ENCODE data around the gene DLG2.
"Not testable (repeated sequence)": the region's sequence is repeated elsewhere in the genome, so short reads cannot be mapped to it uniquely, and the experiment has no call there.

DLG2 gene

GRCh38 chr11:85658180-85658579, 31.0 kb upstream of the DLG2 start:
- H3K4me3 Mint-ChIP-seq = no peak overlapping the region
- H3K4me1 Mint-ChIP-seq (ENCODE audit: low read depth) = peaks cover 27% of the 10 kb centered on the region
- intact Hi-C loops (cut with micrococcal nuclease) = no loop called here
- H3K27me3 Mint-ChIP-seq = no peaks in the 10 kb centered on the region
- no peak overlapping the region for H3K27ac Mint-ChIP-seq
- peaks cover 69% of the 10 kb centered on the region for H3K36me3 Mint-ChIP-seq (ENCODE audit: low read depth)
- H3K9me3 Mint-ChIP-seq = no peaks in the 10 kb centered on the region

- Mint-ChIP-seq H3K4me3 (no peak overlapping the region), H3K27me3 (no peaks in the 10 kb centered on the region), H3K36me3 (ENCODE audit: low read depth) (peaks cover 74% of the 10 kb centered on the region), H3K9me3 (no peaks in the 10 kb centered on the region), H3K27ac (no peak overlapping the region), H3K4me1 (ENCODE audit: low read depth) (peaks cover 26% of the 10 kb centered on the region)
- intact Hi-C loops (cut with micrococcal nuclease) = no loop called here
These were observed 29.6 kb upstream of the DLG2 start for GRCh38 chr11:85656777-85657176.

GRCh38 chr11:85654343-85654742, 27.2 kb upstream of the DLG2 start:
- H3K4me3 Mint-ChIP-seq = not testable (repeated sequence)

GRCh38 chr11:85652786-85653447, 25.8 kb upstream of the DLG2 start:
- Mint-ChIP-seq H3K27ac (no peak overlapping the region), H3K9me3 (no peaks in the 10 kb centered on the region), H3K4me3 (no peak overlapping the region), H3K27me3 (no peaks in the 10 kb centered on the region), H3K36me3 (ENCODE audit: low read depth) (peaks cover 50% of the 10 kb centered on the region), H3K4me1 (ENCODE audit: low read depth) (peaks cover 12% of the 10 kb centered on the region)
- intact Hi-C loops (cut with micrococcal nuclease) = no loop called here

More at GRCh38 chr11:85654343-85654742, 27.2 kb upstream of the DLG2 start:
- H3K27me3 Mint-ChIP-seq; intact Hi-C loops (cut with micrococcal nuclease); H3K9me3 Mint-ChIP-seq; H3K27ac Mint-ChIP-seq: not testable (repeated sequence)
- Mint-ChIP-seq H3K36me3 (ENCODE audit: low read depth) (peaks cover 62% of the 10 kb centered on the region), H3K4me1 (ENCODE audit: low read depth) (peaks cover 12% of the 10 kb centered on the region)

GRCh38 chr11:85651118-85651517, 24.0 kb upstream of the DLG2 start:
- Mint-ChIP-seq H3K4me3 (no peak overlapping the region), H3K27ac (no peak overlapping the region), H3K9me3 (no peaks in the 10 kb centered on the region), H3K27me3 (no peaks in the 10 kb centered on the region), H3K4me1 (ENCODE audit: low read depth) (peaks cover 12% of the 10 kb centered on the region), H3K36me3 (ENCODE audit: low read depth) (peaks cover 42% of the 10 kb centered on the region)
- intact Hi-C loops (cut with micrococcal nuclease) = no loop called here

GRCh38 chr11:85647604-85648299, 20.6 kb upstream of the DLG2 start, which contains the start of gene TMEM126A:
TSS of gene TMEM126A (plus strand) at chr11:85647967. CDS start at chr11:85650256, 2,289 bp downstream.
- Mint-ChIP-seq H3K27ac (peak within 1 kb of the TSS; percentile 88), H3K4me1 (ENCODE audit: low read depth) (peaks cover 6% of the 10 kb centered on the region), H3K36me3 (ENCODE audit: low read depth) (peaks cover 24% of the 10 kb centered on the region), H3K27me3 (peaks cover 23% of the 10 kb centered on the region), H3K9me3 (no peaks in the 10 kb centered on the region), H3K4me3 (peak within 1 kb of the TSS; percentile 95)
- intact Hi-C loops (cut with micrococcal nuclease) = loop anchor here (1.0 to 2.0 kb wide), 3 partner anchors 17 to 655 kb away; partner anchors contain the start of genes HIKESHI and TMEM126B

GRCh38 chr11:85647078-85647477, 19.9 kb upstream of the DLG2 start:
- Mint-ChIP-seq H3K27ac (peak overlapping the region; percentile 88), H3K4me1 (ENCODE audit: low read depth) (peaks cover 6% of the 10 kb centered on the region), H3K4me3 (peak overlapping the region; percentile 95), H3K27me3 (peaks cover 29% of the 10 kb centered on the region), H3K9me3 (no peaks in the 10 kb centered on the region), H3K36me3 (ENCODE audit: low read depth) (peaks cover 20% of the 10 kb centered on the region)
- intact Hi-C loops (cut with micrococcal nuclease) = loop anchor here (1.0 to 2.0 kb wide), 2 partner anchors 19 to 656 kb away; partner anchors contain the start of genes HIKESHI and TMEM126B

- Mint-ChIP-seq H3K27me3 (peaks cover 33% of the 10 kb centered on the region), H3K27ac (no peak overlapping the region), H3K36me3 (ENCODE audit: low read depth) (peaks cover 18% of the 10 kb centered on the region), H3K4me1 (ENCODE audit: low read depth) (peaks cover 14% of the 10 kb centered on the region), H3K4me3 (no peak overlapping the region), H3K9me3 (no peaks in the 10 kb centered on the region)
- intact Hi-C loops (cut with micrococcal nuclease) = no loop called here
These were observed 16.1 kb upstream of the DLG2 start for GRCh38 chr11:85643191-85643614.

- no peaks in the 10 kb centered on the region for H3K9me3 Mint-ChIP-seq
- H3K4me3 Mint-ChIP-seq = no peak overlapping the region
- H3K4me1 Mint-ChIP-seq (ENCODE audit: low read depth) = peaks cover 12% of the 10 kb centered on the region
- H3K27me3 Mint-ChIP-seq = no peaks in the 10 kb centered on the region
- peaks cover 49% of the 10 kb centered on the region for H3K36me3 Mint-ChIP-seq (ENCODE audit: low read depth)
- H3K27ac Mint-ChIP-seq = no peak overlapping the region
- intact Hi-C loops (cut with micrococcal nuclease) = no loop called here
These were observed 7.6 kb upstream of the DLG2 start for GRCh38 chr11:85634747-85635146.

GRCh38 chr11:85628771-85629341, 1.7 kb upstream of the DLG2 start:
- intact Hi-C loops (cut with micrococcal nuclease) = loop anchor here (1.0 to 10.0 kb wide), 3 partner anchors 18 to 676 kb away; partner anchors contain the start of genes HIKESHI and TMEM126A
- H3K4me3 Mint-ChIP-seq = peak overlapping the region; percentile 95
- H3K27ac Mint-ChIP-seq = peak overlapping the region; percentile 93
- H3K27me3 Mint-ChIP-seq = peaks cover 2% of the 10 kb centered on the region
- no peaks in the 10 kb centered on the region for H3K9me3 Mint-ChIP-seq
- peaks cover 21% of the 10 kb centered on the region for H3K4me1 Mint-ChIP-seq (ENCODE audit: low read depth)
- peaks cover 34% of the 10 kb centered on the region for H3K36me3 Mint-ChIP-seq (ENCODE audit: low read depth)

GRCh38 chr11:85627998-85628770, 1.0 kb upstream of the DLG2 start, which contains the start of gene TMEM126B:
TSS of gene TMEM126B (plus strand) at chr11:85628593. CDS start at chr11:85628608, 15 bp downstream.
- no peaks in the 10 kb centered on the region for H3K9me3 Mint-ChIP-seq
- peak within 1 kb of the TSS; percentile 95 for H3K4me3 Mint-ChIP-seq
- peaks cover 21% of the 10 kb centered on the region for H3K4me1 Mint-ChIP-seq (ENCODE audit: low read depth)
- peaks cover 34% of the 10 kb centered on the region for H3K36me3 Mint-ChIP-seq (ENCODE audit: low read depth)
- H3K27ac Mint-ChIP-seq = peak within 1 kb of the TSS; percentile 93
- intact Hi-C loops (cut with micrococcal nuclease) = loop anchor here (1.0 to 10.0 kb wide), 3 partner anchors 19 to 677 kb away; partner anchors contain the start of genes HIKESHI and TMEM126A
- peaks cover 2% of the 10 kb centered on the region for H3K27me3 Mint-ChIP-seq

- Mint-ChIP-seq H3K9me3 (no peaks in the 10 kb centered on the region), H3K36me3 (ENCODE audit: low read depth) (peaks cover 27% of the 10 kb centered on the region), H3K4me1 (ENCODE audit: low read depth) (peaks cover 21% of the 10 kb centered on the region), H3K4me3 (no peak overlapping the region), H3K27me3 (peaks cover 2% of the 10 kb centered on the region), H3K27ac (no peak overlapping the region)
- intact Hi-C loops (cut with micrococcal nuclease) = loop anchor here (10.0 kb wide), 1 partner anchor 678 kb away; the partner anchor contains the start of gene HIKESHI
These were observed 648 bp downstream of the DLG2 start for GRCh38 chr11:85626496-85626895.

GRCh38 chr11:85620256-85620655, 6.9 kb downstream of the DLG2 start:
- Mint-ChIP-seq H3K36me3 (ENCODE audit: low read depth) (no peaks in the 10 kb centered on the region), H3K4me1 (ENCODE audit: low read depth) (no peaks in the 10 kb centered on the region), H3K27me3 (peaks cover 2% of the 10 kb centered on the region), H3K9me3 (no peaks in the 10 kb centered on the region), H3K4me3 (no peak overlapping the region), H3K27ac (no peak overlapping the region)
- intact Hi-C loops (cut with micrococcal nuclease) = loop anchor here (10.0 kb wide), 1 partner anchor 685 kb away; the partner anchor contains the start of gene HIKESHI
